Progenitor cell of endocrine pancreas (in vitro differentiated cells): ENCODE data around the gene CMPK2. TPM values are rescaled to one million over a fixed set of nuclear protein-coding genes. Genes with fewer than 3 reads are reported as not detected.

Source experiments
- DNase-seq: peaks from one replicate; pipeline ENCODE4 v3.0.0; 2021; ENCODE audit warnings: low spot score; ENCODE audit not compliant: unreplicated experiment
- H3K27ac Mint-ChIP-seq: 2 replicates; pipeline ENCODE4 v1.8.0; 2021; ENCODE audit warnings: mild to moderate bottlenecking, moderate library complexity, mixed read lengths
- H3K27me3 Mint-ChIP-seq: 2 replicates; pipeline ENCODE4 v1.8.0; 2021; ENCODE audit warnings: mixed read lengths
- H3K36me3 Mint-ChIP-seq: 2 replicates; pipeline ENCODE4 v1.8.0; 2022; ENCODE audit warnings: mixed read lengths; ENCODE audit not compliant: insufficient read depth
- H3K4me1 Mint-ChIP-seq: 2 replicates; pipeline ENCODE4 v1.8.0; 2021; ENCODE audit warnings: low read depth, mixed read lengths
- H3K4me3 Mint-ChIP-seq: 2 replicates; pipeline ENCODE4 v1.8.0; 2021; ENCODE audit warnings: low read depth, mild to moderate bottlenecking, moderate library complexity, mixed read lengths
- H3K9me3 Mint-ChIP-seq: 2 replicates; pipeline ENCODE4 v1.8.0; 2021; ENCODE audit warnings: low read depth, mixed read lengths
- total RNA-seq: library from RNA; stranded (reverse); gene quantifications from 2 replicates; pipeline ENCODE4 v1.2.1, GENCODE V29; 2021
- TF ChIP-seq, protein P1 (sequence below): fragments of 200-600 bp; sonication (generic); IDR thresholded peaks from one replicate; pipeline ENCODE4 v1.5.0; 2021; ENCODE audit warnings: antibody characterized with exemption, mild to moderate bottlenecking; ENCODE audit not compliant: unreplicated experiment

CMPK2 gene
- total RNA-seq, 1 donor from 2014 or later, result 3.4 TPM

DNA sequence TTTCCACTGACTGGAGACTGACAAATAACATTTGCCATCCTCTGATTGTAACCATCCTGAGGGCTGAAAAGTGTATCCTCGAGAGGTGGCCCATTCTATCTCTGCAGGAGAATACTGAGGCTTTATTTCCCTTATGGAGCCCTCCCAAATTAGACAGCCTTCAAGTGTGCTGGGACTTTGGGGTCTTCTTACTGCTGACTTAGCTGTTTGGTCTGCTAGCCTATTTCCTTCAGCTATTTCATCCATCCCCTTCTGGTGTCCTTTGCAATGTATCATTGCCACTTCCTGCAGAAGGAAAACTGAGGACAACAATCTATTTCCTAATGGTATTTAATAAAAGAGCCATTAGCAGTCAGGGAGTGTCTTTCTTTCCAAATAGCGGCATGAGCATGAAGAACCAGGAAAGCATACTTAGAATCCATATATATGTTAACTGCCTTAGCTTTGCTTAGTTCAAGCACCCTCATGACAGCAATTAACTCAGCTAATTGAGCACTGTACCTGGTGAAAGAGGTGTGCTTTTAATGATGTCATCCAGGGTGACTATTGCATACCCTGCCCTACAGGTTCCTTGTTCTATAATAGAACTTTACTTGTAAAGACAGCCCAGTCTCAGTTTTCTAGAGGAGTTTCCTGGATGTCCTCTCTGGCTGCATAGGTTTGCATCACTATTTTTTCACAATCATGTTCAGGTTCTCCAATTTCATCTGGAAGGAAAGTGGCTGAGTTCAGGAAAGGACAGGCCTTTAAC, 24.0 kb downstream of the CMPK2 start:
- TF ChIP-seq, protein P1, sequence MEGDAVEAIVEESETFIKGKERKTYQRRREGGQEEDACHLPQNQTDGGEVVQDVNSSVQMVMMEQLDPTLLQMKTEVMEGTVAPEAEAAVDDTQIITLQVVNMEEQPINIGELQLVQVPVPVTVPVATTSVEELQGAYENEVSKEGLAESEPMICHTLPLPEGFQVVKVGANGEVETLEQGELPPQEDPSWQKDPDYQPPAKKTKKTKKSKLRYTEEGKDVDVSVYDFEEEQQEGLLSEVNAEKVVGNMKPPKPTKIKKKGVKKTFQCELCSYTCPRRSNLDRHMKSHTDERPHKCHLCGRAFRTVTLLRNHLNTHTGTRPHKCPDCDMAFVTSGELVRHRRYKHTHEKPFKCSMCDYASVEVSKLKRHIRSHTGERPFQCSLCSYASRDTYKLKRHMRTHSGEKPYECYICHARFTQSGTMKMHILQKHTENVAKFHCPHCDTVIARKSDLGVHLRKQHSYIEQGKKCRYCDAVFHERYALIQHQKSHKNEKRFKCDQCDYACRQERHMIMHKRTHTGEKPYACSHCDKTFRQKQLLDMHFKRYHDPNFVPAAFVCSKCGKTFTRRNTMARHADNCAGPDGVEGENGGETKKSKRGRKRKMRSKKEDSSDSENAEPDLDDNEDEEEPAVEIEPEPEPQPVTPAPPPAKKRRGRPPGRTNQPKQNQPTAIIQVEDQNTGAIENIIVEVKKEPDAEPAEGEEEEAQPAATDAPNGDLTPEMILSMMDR, result no peak
- peaks cover 10% of the 10 kb centered on the region for H3K36me3 Mint-ChIP-seq
- no peak for DNase-seq
- H3K4me3 Mint-ChIP-seq, result no peak overlapping the region
- H3K9me3 Mint-ChIP-seq, result peaks cover 45% of the 10 kb centered on the region
- H3K27ac Mint-ChIP-seq, result no peak overlapping the region
- H3K27me3 Mint-ChIP-seq, result no peaks in the 10 kb centered on the region
- no peaks in the 10 kb centered on the region for H3K4me1 Mint-ChIP-seq

DNA sequence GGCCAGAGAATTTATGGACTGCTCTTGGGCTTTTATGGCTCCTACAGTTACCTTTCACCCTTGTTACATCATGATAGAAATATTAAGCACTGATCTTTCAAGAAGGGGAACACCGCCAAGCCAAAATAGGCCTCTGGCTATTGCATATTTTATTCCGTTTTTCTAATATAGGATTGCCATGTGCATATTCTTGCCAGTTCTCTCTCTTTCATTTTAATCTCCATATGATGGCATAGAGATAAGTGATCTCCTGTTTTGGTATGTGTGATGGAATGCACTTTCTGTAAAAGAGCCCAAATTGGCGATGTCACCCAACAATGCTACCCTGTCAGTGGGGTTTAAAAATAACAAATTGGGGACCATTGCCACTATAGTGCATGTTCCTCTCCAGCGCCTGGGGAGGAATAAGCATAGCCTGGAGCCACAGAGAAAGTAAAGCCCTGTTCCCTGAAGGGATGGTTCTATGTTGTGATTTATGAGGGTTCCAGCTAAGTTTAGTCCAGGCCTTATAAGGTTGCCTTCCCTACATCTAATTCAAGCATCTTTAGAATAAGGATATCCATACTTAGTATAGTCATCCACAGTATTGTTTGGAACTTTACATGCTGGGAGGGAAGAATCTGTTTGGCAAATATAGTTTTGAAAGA, 26.9 kb downstream of the CMPK2 start:
- no peak overlapping the region for H3K4me3 Mint-ChIP-seq
- H3K4me1 Mint-ChIP-seq, result no peaks in the 10 kb centered on the region
- no peaks in the 10 kb centered on the region for H3K27me3 Mint-ChIP-seq
- no peak overlapping the region for H3K27ac Mint-ChIP-seq
- H3K36me3 Mint-ChIP-seq, result no peaks in the 10 kb centered on the region
- no peak for DNase-seq
- H3K9me3 Mint-ChIP-seq, result peaks cover 35% of the 10 kb centered on the region
- TF ChIP-seq, protein P1, result no peak

DNA sequence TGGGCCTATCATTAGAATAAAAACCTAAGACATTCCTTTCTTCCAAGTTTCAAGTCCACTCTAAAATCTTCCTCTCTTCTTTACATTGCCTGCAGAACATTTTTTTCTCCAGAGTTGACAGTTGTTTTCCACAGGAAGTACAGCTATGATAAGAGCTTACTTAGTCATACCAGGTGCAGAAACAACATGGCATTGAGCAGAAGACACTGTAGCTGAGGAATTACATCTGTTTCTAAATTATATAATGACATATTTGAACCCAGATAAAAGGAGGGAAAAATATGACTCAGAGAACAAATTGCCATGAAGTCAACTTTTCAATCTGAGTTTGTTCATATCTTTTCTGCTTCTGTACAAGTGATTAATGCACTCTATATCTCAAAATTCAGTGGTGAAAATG, 30.2 kb downstream of the CMPK2 start:
- DNase-seq, result no peak
- H3K36me3 Mint-ChIP-seq, result peaks cover 3% of the 10 kb centered on the region
- no peak overlapping the region for H3K4me3 Mint-ChIP-seq
- no peak overlapping the region for H3K27ac Mint-ChIP-seq
- TF ChIP-seq, protein P1, result no peak
- H3K9me3 Mint-ChIP-seq, result peaks cover 41% of the 10 kb centered on the region
- no peaks in the 10 kb centered on the region for H3K27me3 Mint-ChIP-seq
- no peaks in the 10 kb centered on the region for H3K4me1 Mint-ChIP-seq

DNA sequence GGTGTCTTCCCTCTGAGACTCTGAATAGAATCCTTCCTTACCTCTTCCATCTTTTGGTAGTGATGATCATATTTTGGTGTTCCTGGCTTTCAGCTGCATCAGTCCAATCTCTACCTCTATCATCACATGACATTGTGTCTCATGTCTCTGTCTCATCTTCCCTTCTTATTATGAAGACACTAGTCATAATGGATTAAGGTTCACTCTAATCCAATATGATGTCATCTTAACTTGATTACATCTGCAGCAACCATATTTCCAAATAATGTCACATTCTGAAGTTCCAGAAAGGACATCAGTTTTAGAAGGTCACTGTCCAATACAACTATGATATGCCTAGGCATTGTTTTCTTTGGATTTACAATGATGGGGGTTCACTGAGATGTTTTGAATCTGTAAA, 31.5 kb downstream of the CMPK2 start:
- Mint-ChIP-seq H3K4me1 (no peaks in the 10 kb centered on the region), H3K27me3 (no peaks in the 10 kb centered on the region), H3K4me3 (no peak overlapping the region), H3K36me3 (peaks cover 3% of the 10 kb centered on the region), H3K9me3 (peaks cover 42% of the 10 kb centered on the region), H3K27ac (no peak overlapping the region)
- TF ChIP-seq, protein P1, result no peak
- no peak for DNase-seq

DNA sequence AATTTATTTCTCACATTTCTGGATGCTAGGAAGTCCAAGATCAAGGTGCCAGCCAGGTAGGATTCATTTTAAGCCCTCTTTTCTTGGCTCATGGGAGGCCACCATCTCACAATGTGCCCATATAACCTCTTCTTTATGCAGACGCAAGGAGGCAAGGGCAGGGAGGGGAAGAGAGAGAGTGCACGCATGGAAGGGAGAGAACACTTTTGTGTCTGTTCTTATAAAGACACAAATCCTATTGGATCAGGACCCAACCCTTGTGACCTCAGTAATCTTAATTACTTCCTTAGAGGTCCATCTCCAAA, 32.5 kb downstream of the CMPK2 start:
- H3K9me3 Mint-ChIP-seq, result peaks cover 36% of the 10 kb centered on the region
- no peak overlapping the region for H3K4me3 Mint-ChIP-seq
- TF ChIP-seq, protein P1, result no peak
- H3K27ac Mint-ChIP-seq, result no peak overlapping the region
- H3K36me3 Mint-ChIP-seq, result peaks cover 3% of the 10 kb centered on the region
- H3K27me3 Mint-ChIP-seq, result no peaks in the 10 kb centered on the region
- no peaks in the 10 kb centered on the region for H3K4me1 Mint-ChIP-seq
- no peak for DNase-seq
